PC-3 (cell line): ENCODE results near the gene PTGIR. TPM values are rescaled to one million over a fixed set of nuclear protein-coding genes. Genes with fewer than 3 reads are reported as not detected.

Experiments
- ATAC-seq: fragments of 200-7000 bp; cut with Tn5 transposase; 2 replicates; pipeline ENCODE4 v1.9.1; 2020; ENCODE audit warnings: mild to moderate bottlenecking, moderate library complexity
- BruUV-seq: library from RNA; stranded (reverse); fragments of 400-500 nt; replicated peaks from 2 replicates; lab custom pipeline; 2021; lab: Mats Ljungman, UMichigan
- CTCF ChIA-PET: fragments of 300-600 bp; sonication (Branson Sonifier 250); formaldehyde crosslinking; loops from one replicate; lab custom pipeline; 2022; ENCODE audit warnings: antibody characterized with exemption; lab: Charles Lee
- POLR2A ChIA-PET: fragments of 300-600 bp; sonication (Branson Sonifier 250); formaldehyde crosslinking; loops from one replicate; lab custom pipeline; 2022; ENCODE audit warnings: antibody characterized with exemption; ENCODE audit not compliant: unreplicated experiment; lab: Charles Lee
- DNase-seq: peaks from one replicate; pipeline ENCODE4 v3.0.0-alpha.2; 2015
- H2AFZ ChIP-seq: fragments of 300-600 bp; sonication (generic); 2 replicates; pipeline ENCODE4 v1.6.0; 2016; ENCODE audit warnings: antibody characterized with exemption, low read length
- H3F3A ChIP-seq: fragments of 300-600 bp; sonication (generic); one replicate; pipeline ENCODE4 v1.6.0; 2017; ENCODE audit warnings: antibody characterized with exemption, low read length, control low read depth, mild to moderate bottlenecking; ENCODE audit not compliant: unreplicated experiment
- H3K27ac ChIP-seq: fragments of 300-600 bp; sonication (generic); 2 replicates; pipeline ENCODE4 v1.5.1; 2016; ENCODE audit warnings: mild to moderate bottlenecking, low read length
- H3K27me3 ChIP-seq: fragments of 300-600 bp; sonication (generic); 2 replicates; pipeline ENCODE4 v1.6.1; 2016; ENCODE audit warnings: low read length, mixed read lengths
- H3K36me3 ChIP-seq: fragments of 300-600 bp; sonication (generic); 2 replicates; pipeline ENCODE4 v1.6.1; 2016; ENCODE audit warnings: low read depth, mixed run types, low read length, mixed read lengths
- H3K4me1 ChIP-seq: fragments of 300-600 bp; sonication (generic); 2 replicates; pipeline ENCODE4 v1.5.1; 2016; ENCODE audit warnings: low read length; ENCODE audit not compliant: insufficient read depth
- H3K4me2 ChIP-seq: fragments of 300-600 bp; sonication (generic); 2 replicates; pipeline ENCODE4 v1.6.0; 2016; ENCODE audit warnings: low read length
- H3K4me3 ChIP-seq: fragments of 300-600 bp; sonication (generic); 2 replicates; pipeline ENCODE4 v1.5.1; 2016; ENCODE audit warnings: mild to moderate bottlenecking, low read length, mixed read lengths
- H3K79me2 ChIP-seq: fragments of 300-600 bp; sonication (generic); 2 replicates; pipeline ENCODE4 v1.6.1; 2017; ENCODE audit warnings: low read length, mixed read lengths
- H3K9ac ChIP-seq: fragments of 300-600 bp; sonication (generic); 2 replicates; pipeline ENCODE4 v1.6.0; 2016; ENCODE audit warnings: mild to moderate bottlenecking, low read length
- H3K9me2 ChIP-seq: fragments of 300-600 bp; sonication (generic); replicated peaks from 2 replicates; pipeline ENCODE4 v1.6.1; 2016; ENCODE audit warnings: mixed run types, low read length, mixed read lengths
- H3K9me3 ChIP-seq: fragments of 300-600 bp; sonication (generic); 2 replicates; pipeline ENCODE4 v1.6.1; 2016; ENCODE audit warnings: low read length, mixed read lengths
- H4K20me1 ChIP-seq: fragments of 300-600 bp; sonication (generic); 2 replicates; pipeline ENCODE4 v1.6.1; 2016; ENCODE audit warnings: low read length, mixed read lengths
- EZH2 ChIP-seq: fragments of 300-600 bp; sonication (generic); IDR thresholded peaks from one replicate; pipeline ENCODE4 v1.6.1; 2017; ENCODE audit warnings: antibody characterized with exemption, mild to moderate bottlenecking, low read length; ENCODE audit not compliant: unreplicated experiment
- EZH2phosphoT487 ChIP-seq: fragments of 300-600 bp; sonication (generic); IDR thresholded peaks from 2 replicates; pipeline ENCODE4 v1.6.1; 2018; ENCODE audit warnings: mild to moderate bottlenecking, antibody characterized with exemption, low read length, borderline replicate concordance
- intact Hi-C: fragments of 100-400 bp; cut with micrococcal nuclease; formaldehyde crosslinking; loops from 2 replicates; pipeline ENCODE4 v1.9.0; 2023
- total RNA-seq: library from RNA; depleted of rRNA; stranded (reverse); fragments of >200 nt; gene quantifications from 2 replicates; pipeline ENCODE4 v1.2.3, GENCODE V29; 2014
- TF ChIP-seq, protein P1 (sequence below): fragments of 300-600 bp; sonication (generic); conservative IDR thresholded peaks from 2 replicates; pipeline ENCODE4 v1.5.1; 2017; ENCODE audit warnings: antibody characterized with exemption, low read depth, mild to moderate bottlenecking, low read length

The PTGIR gene
- total RNA-seq, 1 experiment from 2014 or later, result not detected

DNA sequence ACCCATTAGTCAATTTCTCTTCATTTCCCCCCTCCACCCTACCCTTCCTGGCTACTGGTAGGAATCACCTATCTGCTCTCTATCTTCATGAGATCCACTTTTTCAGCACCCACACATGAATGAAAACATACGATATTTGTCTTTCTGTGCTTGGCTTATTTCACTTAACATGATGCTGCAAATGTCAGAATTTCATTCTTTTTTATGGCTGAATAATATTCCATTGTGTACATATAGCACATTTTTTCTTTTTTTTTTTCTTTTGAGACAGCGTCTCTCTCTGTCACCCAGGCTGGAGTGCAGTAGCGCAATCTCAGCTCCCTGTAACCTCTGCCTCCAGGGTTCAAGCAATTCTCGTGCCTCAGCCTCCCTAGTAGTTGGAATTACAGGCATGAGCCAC lies 33.6 kb downstream of the PTGIR start:
- Histone ChIP-seq H3K9me2 (no peaks in the 10 kb centered on the region), H3K79me2 (no peaks in the 10 kb centered on the region), H3K9me3 (no peaks in the 10 kb centered on the region), H3K9ac (no peak overlapping the region), H3K36me3 (no peaks in the 10 kb centered on the region), H3K4me1 (no peaks in the 10 kb centered on the region), H3K27me3 (no peaks in the 10 kb centered on the region), H3K4me3 (no peak overlapping the region), H3F3A (no peaks in the 10 kb centered on the region), H2AFZ (no peak overlapping the region), H4K20me1 (no peaks in the 10 kb centered on the region), H3K4me2 (no peak overlapping the region), H3K27ac (no peak overlapping the region)
- intact Hi-C loops, result no loop called here
- no peak for ATAC-seq
- POLR2A ChIA-PET, result no interaction called here
- DNase-seq, result no peak
- no TSS peak for BruUV-seq
- CTCF ChIA-PET, result no interaction called here
- TF ChIP-seq EZH2, result no peak
- TF ChIP-seq, protein P1, sequence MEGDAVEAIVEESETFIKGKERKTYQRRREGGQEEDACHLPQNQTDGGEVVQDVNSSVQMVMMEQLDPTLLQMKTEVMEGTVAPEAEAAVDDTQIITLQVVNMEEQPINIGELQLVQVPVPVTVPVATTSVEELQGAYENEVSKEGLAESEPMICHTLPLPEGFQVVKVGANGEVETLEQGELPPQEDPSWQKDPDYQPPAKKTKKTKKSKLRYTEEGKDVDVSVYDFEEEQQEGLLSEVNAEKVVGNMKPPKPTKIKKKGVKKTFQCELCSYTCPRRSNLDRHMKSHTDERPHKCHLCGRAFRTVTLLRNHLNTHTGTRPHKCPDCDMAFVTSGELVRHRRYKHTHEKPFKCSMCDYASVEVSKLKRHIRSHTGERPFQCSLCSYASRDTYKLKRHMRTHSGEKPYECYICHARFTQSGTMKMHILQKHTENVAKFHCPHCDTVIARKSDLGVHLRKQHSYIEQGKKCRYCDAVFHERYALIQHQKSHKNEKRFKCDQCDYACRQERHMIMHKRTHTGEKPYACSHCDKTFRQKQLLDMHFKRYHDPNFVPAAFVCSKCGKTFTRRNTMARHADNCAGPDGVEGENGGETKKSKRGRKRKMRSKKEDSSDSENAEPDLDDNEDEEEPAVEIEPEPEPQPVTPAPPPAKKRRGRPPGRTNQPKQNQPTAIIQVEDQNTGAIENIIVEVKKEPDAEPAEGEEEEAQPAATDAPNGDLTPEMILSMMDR, result no peak
- no peak for TF ChIP-seq EZH2phosphoT487

DNA sequence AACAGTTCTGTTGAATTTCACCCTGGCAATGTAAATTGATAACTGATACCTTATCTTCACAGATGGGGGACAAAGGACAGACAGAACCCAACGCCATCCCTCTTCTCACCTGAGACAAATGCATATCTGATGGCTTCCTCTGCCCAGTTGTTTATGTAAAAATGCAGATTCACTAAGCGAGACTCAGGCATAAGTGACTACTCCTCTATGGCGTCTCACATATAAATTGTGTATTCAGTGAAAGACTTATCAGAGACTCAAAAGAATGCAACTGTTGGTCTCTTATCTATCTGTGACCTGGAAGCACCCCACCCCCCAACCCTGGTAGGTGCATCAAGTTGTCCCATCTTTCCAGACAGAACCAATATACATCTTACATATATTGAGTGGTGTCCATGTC lies 37.0 kb downstream of the PTGIR start:
- Histone ChIP-seq H3K79me2 (no peaks in the 10 kb centered on the region), H2AFZ (no peak overlapping the region), H3K36me3 (no peaks in the 10 kb centered on the region), H4K20me1 (no peaks in the 10 kb centered on the region), H3F3A (no peaks in the 10 kb centered on the region), H3K4me2 (no peak overlapping the region), H3K9me2 (no peaks in the 10 kb centered on the region), H3K4me1 (no peaks in the 10 kb centered on the region), H3K9me3 (no peaks in the 10 kb centered on the region), H3K4me3 (no peak overlapping the region), H3K27me3 (no peaks in the 10 kb centered on the region), H3K9ac (no peak overlapping the region), H3K27ac (no peak overlapping the region)
- ChIA-PET CTCF (no interaction called here), POLR2A (no interaction called here)
- no TSS peak for BruUV-seq
- ATAC-seq, result no peak
- intact Hi-C loops, result no loop called here
- DNase-seq, result no peak
- no peak for TF ChIP-seq EZH2phosphoT487
- no peak for TF ChIP-seq EZH2
- TF ChIP-seq, protein P1, result no peak

DNA sequence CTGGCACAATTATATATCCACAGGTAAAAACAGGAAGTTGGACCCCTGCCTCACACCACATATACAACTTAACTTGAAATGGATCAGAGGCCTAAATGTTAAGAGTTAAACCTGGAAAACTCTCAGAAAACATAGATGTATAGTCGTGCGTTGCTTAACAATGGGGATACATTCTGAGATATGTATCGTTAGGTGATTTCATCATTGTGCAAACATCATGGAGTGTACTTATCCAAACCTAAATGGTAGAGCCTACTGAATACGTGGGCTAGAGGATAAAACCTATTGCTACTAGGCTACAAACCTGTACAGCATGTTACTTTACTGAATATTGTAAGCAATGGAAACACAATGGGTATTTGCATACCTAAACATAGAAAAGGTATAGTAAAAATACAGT lies 38.6 kb downstream of the PTGIR start:
- POLR2A ChIA-PET, result no interaction called here
- DNase-seq (no peak), ATAC-seq (no peak)
- intact Hi-C loops, result no loop called here
- no peak overlapping the region for H3K9ac ChIP-seq
- no peaks in the 10 kb centered on the region for H3K9me2 ChIP-seq
- H3K9me3 ChIP-seq, result no peaks in the 10 kb centered on the region
- H4K20me1 ChIP-seq, result no peaks in the 10 kb centered on the region
- H3K27ac ChIP-seq, result no peak overlapping the region
- no peaks in the 10 kb centered on the region for H3F3A ChIP-seq
- no TSS peak for BruUV-seq
- H3K4me3 ChIP-seq, result no peak overlapping the region
- H2AFZ ChIP-seq, result no peak overlapping the region
- TF ChIP-seq EZH2phosphoT487 (no peak), EZH2 (no peak)
- TF ChIP-seq, protein P1, result no peak
- CTCF ChIA-PET, result no interaction called here
- no peaks in the 10 kb centered on the region for H3K79me2 ChIP-seq
- H3K4me1 ChIP-seq, result no peaks in the 10 kb centered on the region
- no peak overlapping the region for H3K4me2 ChIP-seq
- no peaks in the 10 kb centered on the region for H3K27me3 ChIP-seq
- H3K36me3 ChIP-seq, result no peaks in the 10 kb centered on the region
